Measurements from ENCODE around the gene PTAFR. TPM values are rescaled to one million over a fixed set of nuclear protein-coding genes. Genes with fewer than 3 reads are reported as not detected.

The PTAFR gene
- total RNA-seq, 1 experiment from 2014 or later = 2.6 TPM

GRCh38 chr1:28161751-28162150 lies 14.7 kb downstream of the PTAFR start:
- ChIA-PET POLR2A (no interaction called here), CTCF (interaction anchor here (1.2 kb wide), 1 partner anchor 13 kb away, joined by 3 read pairs; no protein-coding TSS in a partner anchor)
- H3K9me3 Mint-ChIP-seq = peaks cover 4% of the 10 kb centered on the region; the same call in 1 of the 2 replicates
- ATAC-seq = no peak
- no peaks in the 10 kb centered on the region for H3K36me3 Mint-ChIP-seq
- no peak overlapping the region for H3K4me3 Mint-ChIP-seq
- TF ChIP-seq MYBL2 (CRISPR knock-in tag; IDR thresholded peaks at IDR 0.05) = no peak
- TF ChIP-seq NR3C1 (CRISPR knock-in tag; conservative IDR thresholded peaks at IDR 0.05; ENCODE audit: low read depth) = no peak
- no peak overlapping the region for H3K27ac Mint-ChIP-seq
- H3K4me1 Mint-ChIP-seq = peaks cover 8% of the 10 kb centered on the region
- no peak for DNase-seq (ENCODE audit: low spot score)
- no peaks in the 10 kb centered on the region for H3K27me3 Mint-ChIP-seq (ENCODE audit: low read depth)

- CTCF ChIA-PET = interaction anchor here (0.5 to 1.2 kb wide), 3 partner anchors 9 to 103 kb away, joined by 3 to 4 read pairs (median 3); no protein-coding TSS in a partner anchor
- no peak overlapping the region for H3K4me3 Mint-ChIP-seq
- no peaks in the 10 kb centered on the region for H3K36me3 Mint-ChIP-seq
- H3K27ac Mint-ChIP-seq = no peak overlapping the region
- POLR2A ChIA-PET = no interaction called here
- peaks cover 8% of the 10 kb centered on the region for H3K4me1 Mint-ChIP-seq
- DNase-seq (ENCODE audit: low spot score) = no peak
- no peaks in the 10 kb centered on the region for H3K27me3 Mint-ChIP-seq (ENCODE audit: low read depth)
- TF ChIP-seq ZNF396 (CRISPR knock-in tag; IDR thresholded peaks at IDR 0.05; ENCODE audit: borderline replicate concordance) (no peak), NR1H2 (CRISPR knock-in tag; IDR thresholded peaks at IDR 0.05) (no peak), TEAD4 (CRISPR knock-in tag; IDR thresholded peaks at IDR 0.05) (no peak)
- H3K9me3 Mint-ChIP-seq = peaks cover 1% of the 10 kb centered on the region; the same call in 1 of the 2 replicates
- ATAC-seq = no peak
These were observed 15.7 kb downstream of the PTAFR start for GRCh38 chr1:28160782-28161266.

GRCh38 chr1:28159680-28160079 lies 16.8 kb downstream of the PTAFR start:
- ATAC-seq (no peak), DNase-seq (ENCODE audit: low spot score) (no peak)
- Mint-ChIP-seq H3K27ac (no peak overlapping the region), H3K4me3 (no peak overlapping the region), H3K27me3 (ENCODE audit: low read depth) (no peaks in the 10 kb centered on the region), H3K36me3 (no peaks in the 10 kb centered on the region), H3K9me3 (no peaks in the 10 kb centered on the region), H3K4me1 (peaks cover 8% of the 10 kb centered on the region)
- ChIA-PET POLR2A (no interaction called here), CTCF (no interaction called here)
- TF ChIP-seq OVOL2 (CRISPR knock-in tag; IDR thresholded peaks at IDR 0.05; ENCODE audit: borderline replicate concordance) (no peak), AR (CRISPR knock-in tag; IDR thresholded peaks at IDR 0.05) (no peak), ZMAT4 (CRISPR knock-in tag; IDR thresholded peaks at IDR 0.05) (no peak), SOX15 (CRISPR knock-in tag; IDR thresholded peaks at IDR 0.05) (no peak)

GRCh38 chr1:28159243-28159642 lies 17.2 kb downstream of the PTAFR start:
- no peak for DNase-seq (ENCODE audit: low spot score)
- ChIA-PET POLR2A (no interaction called here), CTCF (interaction anchor here (0.6 kb wide), 1 partner anchor 47 kb away, joined by 3 read pairs; no protein-coding TSS in a partner anchor)
- H3K4me1 Mint-ChIP-seq = peaks cover 8% of the 10 kb centered on the region
- no peaks in the 10 kb centered on the region for H3K9me3 Mint-ChIP-seq
- ATAC-seq = no peak
- H3K4me3 Mint-ChIP-seq = no peak overlapping the region
- no peaks in the 10 kb centered on the region for H3K27me3 Mint-ChIP-seq (ENCODE audit: low read depth)
- TF ChIP-seq MAX (CRISPR knock-in tag; IDR thresholded peaks at IDR 0.05) (no peak), USF1 (CRISPR knock-in tag; IDR thresholded peaks at IDR 0.05) (peak; percentile 26; the same call in 1 of the 2 replicates), USF2 (CRISPR knock-in tag; IDR thresholded peaks at IDR 0.05) (peak; percentile 68; the same call in 1 of the 2 replicates)
- no peaks in the 10 kb centered on the region for H3K36me3 Mint-ChIP-seq
- no peak overlapping the region for H3K27ac Mint-ChIP-seq

All from WTC11 (cell line).